Omental fat pad (tissue), 4 donors: ENCODE measurements around the gene MTCH1. TPM values are rescaled to one million over a fixed set of nuclear protein-coding genes. Genes with fewer than 3 reads are reported as not detected.
"Not testable (repeated sequence)": the region's sequence is repeated elsewhere in the genome, so short reads cannot be mapped to it uniquely, and the experiment has no call there.

ENCODE experiments used
- ATAC-seq: fragments of 150-250 bp; one replicate; pipeline ENCODE4 v1.9.1; 2016; ENCODE audit warnings: mild to moderate bottlenecking, moderate library complexity; ENCODE audit not compliant: low FRiP score
- DNase-seq: peaks from one replicate; pipeline ENCODE4 v3.0.0-alpha.2; 2019; ENCODE audit warnings: low spot score
- total RNA-seq, 4 donors: library from RNA; depleted of rRNA; stranded (reverse); fragments of >200 nt; gene quantifications; one replicate each; pipeline ENCODE4 v1.1.0, GENCODE V29; 2016
- TF ChIP-seq, protein P1 (sequence below), 3 donors: fragments of 450-650 bp; IDR thresholded peaks; one replicate each; pipeline ENCODE4 v1.5.1; 2016 to 2017; ENCODE audit warnings: antibody characterized with exemption in 3 of 3, mild to moderate bottlenecking in 3 of 3, moderate library complexity in 2 of 3

The MTCH1 gene
- total RNA-seq, 4 donors from 2014 or later: 227 to 251 (median 239) TPM

DNA sequence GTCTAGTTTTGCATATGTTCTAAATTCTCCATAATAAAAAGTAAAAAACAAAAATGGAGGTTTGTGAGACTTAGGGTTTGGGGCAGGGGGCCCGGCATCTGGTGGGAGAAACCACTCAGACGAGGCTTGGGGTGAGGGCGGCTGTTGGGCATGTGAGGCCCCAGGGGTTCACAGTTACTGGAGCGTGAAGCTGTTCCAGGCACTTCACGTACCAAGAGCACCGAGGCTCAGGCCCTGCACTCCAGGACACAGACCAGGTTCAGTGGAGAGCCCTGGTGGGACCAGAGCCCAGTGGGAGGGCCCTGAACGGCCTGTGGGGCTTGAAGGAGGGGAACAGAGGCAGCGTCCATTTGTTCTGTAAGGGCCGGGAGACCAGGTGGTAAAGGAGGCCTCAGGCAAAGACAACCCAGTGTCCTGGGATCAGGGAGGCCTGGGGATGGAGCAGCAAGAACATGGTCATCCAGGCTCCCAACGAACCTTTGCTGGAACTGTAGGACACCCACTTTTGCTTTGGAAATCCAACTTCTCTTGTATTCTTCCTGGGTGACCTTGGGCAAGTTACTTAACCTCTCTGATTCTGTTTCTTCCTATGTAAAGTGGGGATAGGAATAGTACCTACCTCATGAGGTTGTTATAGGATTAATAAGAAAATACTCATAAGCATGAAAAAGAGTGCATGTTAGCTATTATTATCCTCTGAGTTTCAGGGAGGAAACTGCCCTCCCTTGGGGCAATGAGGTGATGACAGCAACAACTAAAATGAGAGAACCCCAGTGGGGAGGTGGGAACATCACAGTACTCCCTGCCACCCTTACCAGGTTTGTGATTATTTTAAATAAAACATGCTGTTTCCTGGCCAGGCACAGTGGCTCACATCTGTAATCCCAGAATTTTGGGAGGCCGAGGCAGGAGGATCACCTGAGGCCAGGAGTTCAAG, 18.3 kb upstream of the MTCH1 start:
- ATAC-seq: no peak
- TF ChIP-seq, protein P1, sequence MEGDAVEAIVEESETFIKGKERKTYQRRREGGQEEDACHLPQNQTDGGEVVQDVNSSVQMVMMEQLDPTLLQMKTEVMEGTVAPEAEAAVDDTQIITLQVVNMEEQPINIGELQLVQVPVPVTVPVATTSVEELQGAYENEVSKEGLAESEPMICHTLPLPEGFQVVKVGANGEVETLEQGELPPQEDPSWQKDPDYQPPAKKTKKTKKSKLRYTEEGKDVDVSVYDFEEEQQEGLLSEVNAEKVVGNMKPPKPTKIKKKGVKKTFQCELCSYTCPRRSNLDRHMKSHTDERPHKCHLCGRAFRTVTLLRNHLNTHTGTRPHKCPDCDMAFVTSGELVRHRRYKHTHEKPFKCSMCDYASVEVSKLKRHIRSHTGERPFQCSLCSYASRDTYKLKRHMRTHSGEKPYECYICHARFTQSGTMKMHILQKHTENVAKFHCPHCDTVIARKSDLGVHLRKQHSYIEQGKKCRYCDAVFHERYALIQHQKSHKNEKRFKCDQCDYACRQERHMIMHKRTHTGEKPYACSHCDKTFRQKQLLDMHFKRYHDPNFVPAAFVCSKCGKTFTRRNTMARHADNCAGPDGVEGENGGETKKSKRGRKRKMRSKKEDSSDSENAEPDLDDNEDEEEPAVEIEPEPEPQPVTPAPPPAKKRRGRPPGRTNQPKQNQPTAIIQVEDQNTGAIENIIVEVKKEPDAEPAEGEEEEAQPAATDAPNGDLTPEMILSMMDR (IDR thresholded peaks at IDR 0.05): no peak
- DNase-seq: no peak

DNA sequence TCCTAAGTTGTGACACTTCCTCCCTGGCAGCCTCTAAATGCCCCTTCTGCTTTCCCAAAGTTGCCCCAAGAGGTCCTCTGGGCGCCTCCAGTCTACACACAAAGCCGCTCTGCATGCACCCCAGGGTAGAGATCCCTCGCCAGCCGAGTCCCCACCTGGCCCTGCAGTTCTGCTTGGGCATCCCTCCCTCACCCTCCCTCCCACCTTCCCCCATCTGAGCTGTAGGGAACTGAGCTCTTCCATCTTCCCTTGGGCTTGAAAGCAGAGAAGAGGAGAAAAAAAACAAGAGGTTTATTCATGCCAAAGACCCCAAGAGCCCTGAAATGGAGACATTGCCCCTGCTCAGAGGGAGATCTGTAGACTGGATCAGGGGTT, 13.7 kb upstream of the MTCH1 start:
- DNase-seq (no peak), ATAC-seq (no peak)
- TF ChIP-seq, protein P1 (IDR thresholded peaks at IDR 0.05): no peak

GRCh38 chr6:36999061-36999750, 13.2 kb upstream of the MTCH1 start:
- no peak for ATAC-seq
- DNase-seq: no peak
- TF ChIP-seq, protein P1 (IDR thresholded peaks at IDR 0.05): no peak

DNA sequence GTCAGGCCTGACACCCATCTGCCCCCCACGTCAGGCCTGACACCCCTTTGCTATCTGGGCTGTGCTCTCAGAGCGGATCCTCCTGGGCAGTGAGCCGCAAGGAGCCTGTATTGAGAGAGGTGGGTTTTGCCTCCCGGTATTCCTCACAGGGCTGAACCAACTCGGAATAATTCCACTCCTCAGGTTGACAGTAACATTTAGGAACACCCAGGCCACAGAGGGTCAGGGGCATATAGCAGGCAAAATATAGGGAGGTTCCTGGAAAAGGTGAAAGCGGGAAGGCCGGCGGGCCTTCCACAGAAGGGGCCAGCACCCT, 12.7 kb upstream of the MTCH1 start:
- ATAC-seq (peak; percentile 12), DNase-seq (no peak)
- TF ChIP-seq, protein P1 (IDR thresholded peaks at IDR 0.05): no peak

DNA sequence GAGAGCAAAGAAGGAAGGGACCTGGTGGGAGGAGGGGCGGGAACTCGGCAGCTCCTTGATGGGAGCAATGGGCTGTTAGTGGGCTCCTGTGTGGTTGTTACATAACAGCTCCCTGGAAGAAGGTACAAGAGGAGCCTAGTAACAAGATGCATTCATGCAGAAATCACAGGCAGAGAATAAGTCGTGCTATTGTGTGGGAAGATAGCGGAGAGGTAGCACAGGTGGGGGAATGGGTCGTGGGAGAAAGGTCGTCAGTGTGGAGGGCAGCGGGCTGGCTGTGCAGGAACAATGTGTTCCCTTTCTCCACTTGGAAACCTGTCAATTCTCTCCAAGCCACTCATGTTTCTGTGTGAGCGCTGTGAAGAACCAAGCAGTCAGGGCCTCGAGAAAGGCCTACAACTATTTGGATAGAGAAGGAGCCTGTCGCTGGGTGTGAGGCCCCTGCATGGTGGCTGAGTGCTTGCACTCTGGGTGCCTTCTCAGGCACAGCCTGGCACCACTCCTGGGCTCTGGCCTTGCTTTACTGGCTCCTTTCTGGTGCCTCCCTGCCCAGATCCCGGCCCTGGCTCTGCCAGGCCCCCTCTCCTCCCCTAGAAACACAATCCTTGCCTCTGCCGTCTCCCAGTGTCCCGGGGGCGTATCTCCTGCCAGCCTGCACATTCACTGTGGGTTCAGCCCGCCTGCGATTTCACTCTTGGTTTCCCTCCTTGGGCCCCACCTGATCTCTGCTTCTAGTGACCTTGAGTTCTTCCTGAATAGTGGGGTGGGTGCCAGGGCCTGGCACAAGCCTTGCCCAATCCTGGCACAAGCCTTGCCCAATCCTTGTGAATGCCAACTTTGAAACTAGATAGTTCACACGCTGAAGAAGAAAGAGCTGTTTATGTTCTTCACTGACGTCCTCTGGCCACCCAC, 12.1 kb upstream of the MTCH1 start:
- no peak for DNase-seq
- peak; percentile 15 for ATAC-seq
- TF ChIP-seq, protein P1 (IDR thresholded peaks at IDR 0.05): no peak

GRCh38 chr6:36990401-36990800, 4.4 kb upstream of the MTCH1 start:
- not testable (repeated sequence) for ATAC-seq, DNase-seq

GRCh38 chr6:36989264-36989663, 3.3 kb upstream of the MTCH1 start:
- TF ChIP-seq, protein P1 (IDR thresholded peaks at IDR 0.05): no peak
- no peak for ATAC-seq
- no peak for DNase-seq
